Kidney epithelial cell (primary cell): ENCODE measurements around the gene SLC22A14. TPM values are rescaled to one million over a fixed set of nuclear protein-coding genes. Genes with fewer than 3 reads are reported as not detected.
"Not testable (repeated sequence)": the region's sequence is repeated elsewhere in the genome, so short reads cannot be mapped to it uniquely, and the experiment has no call there.

Source experiments
- DNase-seq: peaks from one replicate; pipeline ENCODE4 v3.0.0-alpha.2; 2010; ENCODE audit warnings: low read depth
- H3K27me3 ChIP-seq: 2 replicates; pipeline ENCODE4 v1.6.0; 2011; ENCODE audit warnings: low read length; ENCODE audit not compliant: control insufficient read depth, insufficient read depth
- H3K36me3 ChIP-seq: 2 replicates; pipeline ENCODE4 v1.5.1; 2011; ENCODE audit warnings: low read length; ENCODE audit not compliant: control insufficient read depth, insufficient read depth
- H3K4me3 ChIP-seq: 2 replicates; pipeline ENCODE4 v1.5.1; 2011; ENCODE audit warnings: low read depth, mild to moderate bottlenecking, control low read depth, low read length
- CTCF ChIP-seq: IDR thresholded peaks from 2 replicates; pipeline ENCODE4 v1.5.1; 2011; ENCODE audit warnings: mild to moderate bottlenecking, moderate library complexity, low read length, control low read depth, inconsistent platforms; ENCODE audit not compliant: insufficient read depth, poor library complexity, severe bottlenecking
- total RNA-seq: library from RNA; depleted of rRNA; stranded (reverse); fragments of >200 nt; gene quantifications from 2 replicates; pipeline ENCODE4 v1.2.3, GENCODE V29; 2015

The SLC22A14 gene
- total RNA-seq, 1 donor from 2014 or later = 0.58 TPM

DNA sequence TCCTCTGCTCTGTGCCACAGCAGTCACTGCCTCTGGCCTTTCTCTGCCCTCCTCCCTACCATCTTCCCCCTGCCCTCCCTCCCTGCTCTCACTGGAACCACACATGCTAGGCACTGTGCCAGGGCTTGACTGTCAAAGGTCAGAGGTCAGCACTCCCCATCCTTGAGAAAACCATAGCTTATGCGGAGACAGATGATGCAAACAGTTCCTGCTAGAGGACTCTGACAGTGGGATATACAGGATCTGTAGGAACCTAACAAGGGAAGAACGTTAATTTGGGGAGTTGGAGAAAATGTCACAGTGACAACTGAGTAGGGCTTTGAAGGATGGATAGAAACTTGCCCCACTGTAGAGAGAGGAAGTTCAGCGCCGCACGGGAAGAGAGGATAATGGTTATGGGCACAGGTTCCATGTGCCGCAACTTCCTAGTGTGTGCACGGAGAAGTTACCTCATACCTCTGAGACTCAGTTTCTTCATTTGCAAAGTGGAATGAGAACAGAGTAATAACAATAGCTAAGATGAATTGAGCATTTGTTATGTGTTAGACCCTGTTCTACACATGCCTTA is 35.2 kb downstream of the SLC22A14 start:
- TF ChIP-seq CTCF = no peak
- H3K36me3 ChIP-seq = no peaks in the 10 kb centered on the region
- DNase-seq = no peak
- peaks cover 3% of the 10 kb centered on the region for H3K27me3 ChIP-seq
- no peak overlapping the region for H3K4me3 ChIP-seq

GRCh38 chr3:38318766-38319671 is 36.9 kb downstream of the SLC22A14 start:
- Histone ChIP-seq H3K36me3 (no peaks in the 10 kb centered on the region), H3K27me3 (peaks cover 3% of the 10 kb centered on the region), H3K4me3 (no peak overlapping the region)
- DNase-seq = no peak
- TF ChIP-seq CTCF = no peak

- DNase-seq, H3K27me3 ChIP-seq, H3K36me3 ChIP-seq, H3K4me3 ChIP-seq: not testable (repeated sequence)
Observed at GRCh38 chr3:38320638-38321037, 38.5 kb downstream of the SLC22A14 start.

- Histone ChIP-seq H3K27me3 (no peaks in the 10 kb centered on the region), H3K36me3 (no peaks in the 10 kb centered on the region), H3K4me3 (no peak overlapping the region)
- DNase-seq = no peak
- no peak for TF ChIP-seq CTCF
Observed at GRCh38 chr3:38323060-38323459, 41.0 kb downstream of the SLC22A14 start.

DNA sequence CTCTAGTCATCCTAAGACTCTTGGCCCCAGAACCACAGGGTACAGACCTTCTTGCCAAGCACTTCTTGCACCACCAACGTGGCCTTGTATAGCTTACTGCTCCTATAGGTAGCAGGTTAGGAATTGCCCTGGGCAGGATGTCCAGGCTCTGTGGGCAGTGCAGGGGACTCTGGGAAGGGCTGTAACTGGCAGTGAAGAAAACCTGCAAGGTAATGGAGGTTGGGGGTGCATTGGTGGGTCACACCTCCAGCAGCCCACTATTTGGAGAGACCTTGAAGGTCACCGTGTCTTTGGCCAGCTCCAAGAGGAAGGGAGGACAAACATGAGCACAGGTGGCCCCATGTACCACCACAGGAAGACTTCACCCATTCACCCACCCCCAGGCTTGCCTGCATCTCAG is 43.2 kb downstream of the SLC22A14 start:
- Histone ChIP-seq H3K36me3 (no peaks in the 10 kb centered on the region), H3K4me3 (no peak overlapping the region), H3K27me3 (no peaks in the 10 kb centered on the region)
- DNase-seq = no peak
- TF ChIP-seq CTCF = no peak

DNA sequence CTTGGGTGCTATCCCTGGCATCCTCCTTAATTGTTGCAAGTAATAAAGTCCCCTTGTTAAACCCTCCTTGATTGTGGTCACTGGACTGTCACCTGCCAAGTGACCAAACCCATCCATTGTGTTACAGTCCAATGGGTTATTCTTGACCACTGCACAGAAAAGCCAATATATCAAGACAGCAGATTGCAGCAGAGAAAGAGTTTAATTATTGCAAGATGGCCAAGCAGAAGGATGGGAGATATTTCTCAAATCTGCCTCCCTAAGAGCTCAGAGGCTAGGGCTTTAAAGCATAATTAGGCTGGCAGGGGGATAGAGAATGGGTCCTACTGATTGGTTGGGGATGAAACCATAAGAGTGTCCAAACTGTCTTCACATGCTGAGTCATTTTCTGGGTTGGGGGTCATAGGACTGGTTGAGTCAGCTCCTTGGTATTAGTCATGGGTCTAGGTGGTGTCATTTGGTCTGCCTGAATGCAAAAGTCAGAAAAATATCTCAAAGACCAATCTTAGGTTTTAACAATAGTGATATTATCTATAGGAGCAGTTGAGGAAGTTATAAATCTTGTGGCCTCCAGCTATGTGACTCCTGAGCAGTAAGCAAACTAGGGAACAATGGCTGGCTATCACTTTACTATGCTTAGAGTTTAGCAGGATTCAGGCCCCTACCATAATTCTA is 45.4 kb downstream of the SLC22A14 start:
- H3K36me3 ChIP-seq = no peaks in the 10 kb centered on the region
- H3K4me3 ChIP-seq = no peak overlapping the region
- DNase-seq = peak; percentile 61
- no peak for TF ChIP-seq CTCF
- H3K27me3 ChIP-seq = no peaks in the 10 kb centered on the region
